Stimulated activated CD4-positive, alpha-beta T cell treated with anti-CD3 and anti-CD28 coated beads, Interleukin-1b, Interleukin-23, amount 100 ng/mL, for 4 hours (primary cell): ENCODE results near the gene INTS3.

ENCODE experiments used
- DNase-seq, 2 donors: peaks; one replicate each; pipeline ENCODE4 v3.0.0-alpha.2; 2020; ENCODE audit warnings: low read depth in 2 of 2

The INTS3 gene

DNA sequence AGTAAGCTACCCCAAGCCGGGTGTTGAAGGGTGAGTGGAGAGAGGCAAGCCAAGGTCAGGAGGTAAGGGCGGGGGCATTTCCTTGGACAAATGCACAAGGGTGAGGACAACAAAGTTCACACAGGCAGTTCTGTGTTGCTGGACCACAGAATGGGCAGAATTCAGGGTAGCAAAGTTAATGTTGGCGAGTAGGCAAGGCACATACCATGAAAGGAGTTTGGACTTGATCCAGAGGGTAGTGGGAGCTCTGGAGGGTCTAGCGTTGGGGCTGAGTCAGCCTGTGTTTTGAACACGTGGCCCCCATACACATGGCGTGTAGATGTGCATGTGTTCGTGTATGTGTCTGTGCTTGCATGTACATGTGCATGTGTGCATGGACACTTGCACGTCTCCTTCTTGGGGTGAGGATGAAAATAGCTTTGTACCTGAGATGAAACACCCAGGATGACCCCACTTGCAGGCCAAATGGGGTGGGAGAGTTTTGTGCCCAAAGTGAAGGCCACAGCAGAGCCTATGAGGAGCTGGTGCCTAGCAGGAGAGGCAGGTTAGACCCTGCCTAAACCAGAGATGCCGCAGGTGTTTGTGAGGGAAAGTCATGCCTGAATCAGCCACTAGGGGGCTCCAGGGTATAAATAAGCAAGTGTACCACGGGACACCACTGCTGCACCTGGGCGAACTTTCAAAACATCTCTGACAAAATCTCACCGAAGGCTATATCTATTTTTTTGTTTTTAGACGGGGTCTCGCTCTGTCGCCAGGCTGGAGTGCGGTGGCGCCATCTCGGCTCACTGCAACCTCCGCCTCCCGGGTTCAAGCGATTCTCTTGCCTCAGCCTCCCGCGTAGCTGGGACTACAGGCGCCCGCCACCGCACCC lies 69.2 kb downstream of the INTS3 start:
- DNase-seq: peak; percentile 73 to 85

DNA sequence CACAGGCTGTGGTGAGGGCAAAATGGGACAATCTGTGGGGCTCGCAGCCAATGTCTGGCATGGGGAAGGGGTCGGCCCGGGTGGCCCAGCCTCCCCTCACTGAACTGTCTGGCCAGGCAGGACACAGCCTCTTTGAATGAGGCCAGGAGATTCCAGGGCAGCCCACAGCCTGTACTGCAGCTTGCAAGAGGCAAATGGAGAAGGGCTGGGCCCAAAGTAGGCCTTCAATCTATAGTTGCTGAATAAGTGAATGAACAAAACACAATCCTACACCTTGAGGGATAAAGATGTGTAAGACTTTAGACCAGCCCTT lies 70.6 kb downstream of the INTS3 start:
- DNase-seq: no peak

DNA sequence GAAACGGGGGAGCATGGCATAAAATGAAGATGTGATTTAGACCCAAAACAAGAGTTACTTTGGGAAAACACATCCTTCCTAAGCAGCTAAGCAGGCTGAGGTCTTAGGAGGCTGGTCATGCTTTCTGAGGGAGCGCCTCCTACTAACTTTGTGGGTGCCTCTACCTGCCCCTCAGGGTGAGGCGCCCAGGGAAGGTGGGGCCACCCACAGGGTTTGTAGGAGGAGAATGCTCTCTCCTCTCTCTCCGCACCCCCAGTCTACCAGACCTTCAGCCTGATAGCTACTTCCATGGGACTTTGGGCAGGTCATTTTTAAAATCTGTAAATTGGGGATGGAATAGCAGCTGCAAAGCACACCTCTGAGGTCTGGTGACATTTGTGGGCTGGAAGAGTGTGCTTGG lies 71.2 kb downstream of the INTS3 start:
- no peak for DNase-seq

DNA sequence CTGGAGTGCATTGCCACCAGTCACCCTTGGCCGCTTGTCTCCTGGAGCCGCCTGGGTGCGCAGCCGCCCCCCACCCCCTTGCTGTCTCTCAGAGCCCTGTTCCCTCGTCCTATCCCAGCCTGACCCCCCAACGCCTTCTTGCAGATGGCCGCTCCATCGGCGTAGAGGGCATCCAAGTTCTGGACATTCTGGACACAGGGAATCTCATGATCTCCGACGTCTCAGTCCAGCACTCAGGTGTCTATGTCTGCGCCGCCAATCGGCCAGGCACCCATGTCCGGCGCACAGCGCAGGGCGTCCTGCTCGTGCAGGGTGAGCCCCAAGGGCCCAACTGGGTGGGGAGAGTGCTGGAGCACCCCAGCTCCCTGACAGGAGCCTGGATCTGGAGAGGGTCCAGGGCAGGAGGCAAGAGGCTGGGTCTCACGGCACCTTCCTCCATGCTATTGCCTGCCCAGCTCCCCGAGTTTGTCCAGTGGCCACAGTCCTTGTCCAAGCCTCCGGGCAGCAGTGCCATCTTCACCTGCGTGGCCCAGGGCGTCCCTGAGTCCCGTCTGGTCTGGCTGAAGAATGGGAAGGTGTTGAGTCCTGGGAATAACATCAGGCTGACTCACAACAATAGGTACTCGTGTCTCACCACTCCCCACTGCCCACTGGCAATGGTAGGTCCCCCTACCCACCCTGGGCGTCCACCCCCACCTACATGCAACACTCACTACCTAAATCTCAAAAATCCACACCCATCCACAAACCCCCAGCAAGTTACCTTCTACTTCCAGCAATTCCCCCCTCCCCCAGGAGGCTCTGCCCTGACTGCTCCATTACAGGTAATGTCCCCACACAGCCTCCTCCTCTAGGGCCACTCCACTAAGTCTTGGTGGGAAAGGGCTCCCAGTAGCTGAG lies 72.0 kb downstream of the INTS3 start:
- DNase-seq: no peak

DNA sequence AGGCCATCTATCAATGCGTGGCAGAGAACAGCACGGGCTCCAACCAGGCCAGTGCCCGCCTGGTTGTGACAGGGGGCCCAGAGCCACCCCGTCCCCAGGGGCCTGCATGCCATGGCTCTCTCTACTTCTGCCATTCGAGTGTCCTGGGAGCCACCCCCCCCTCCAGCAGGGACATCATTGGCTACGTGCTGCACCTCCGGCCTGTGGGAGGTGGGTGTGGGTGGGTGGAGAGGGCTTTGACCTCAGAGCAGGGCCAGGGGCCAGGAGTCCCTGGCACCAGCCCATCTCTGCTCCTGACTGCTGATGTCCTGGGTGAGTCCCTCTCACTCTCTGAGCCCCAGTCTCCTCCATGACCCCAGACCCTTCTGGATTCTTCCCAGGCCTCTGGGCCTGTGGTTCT lies 72.7 kb downstream of the INTS3 start:
- no peak for DNase-seq

DNA sequence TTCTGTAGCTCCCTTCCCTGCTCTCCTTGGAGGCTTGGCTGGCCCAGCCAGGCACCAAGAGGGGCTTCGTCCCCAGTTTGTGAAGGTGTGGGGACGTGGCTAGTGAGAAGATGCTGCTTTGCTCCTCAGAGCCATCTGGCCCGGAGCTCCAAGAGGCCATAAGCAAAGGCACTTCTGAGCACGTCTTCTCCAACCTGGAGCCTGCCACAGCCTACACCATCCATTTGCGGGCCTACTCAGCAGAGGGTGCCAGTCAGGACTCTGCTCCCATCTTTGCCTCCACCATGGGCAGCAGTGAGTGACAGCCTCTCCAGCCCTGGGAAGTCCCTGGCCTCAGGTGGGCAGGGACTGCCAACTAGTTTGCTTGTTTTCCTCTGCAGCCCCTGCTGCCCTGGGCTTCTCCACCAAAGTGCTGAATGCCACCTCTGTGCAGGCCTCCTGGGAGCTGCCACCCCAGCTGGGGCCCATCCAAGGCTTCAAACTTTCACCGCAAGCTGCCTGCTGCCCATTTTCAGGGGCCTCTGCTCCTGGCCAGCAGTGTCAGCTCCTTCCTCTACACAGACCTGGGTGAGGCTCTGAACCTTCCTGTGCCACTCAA lies 73.3 kb downstream of the INTS3 start:
- DNase-seq: no peak

DNA sequence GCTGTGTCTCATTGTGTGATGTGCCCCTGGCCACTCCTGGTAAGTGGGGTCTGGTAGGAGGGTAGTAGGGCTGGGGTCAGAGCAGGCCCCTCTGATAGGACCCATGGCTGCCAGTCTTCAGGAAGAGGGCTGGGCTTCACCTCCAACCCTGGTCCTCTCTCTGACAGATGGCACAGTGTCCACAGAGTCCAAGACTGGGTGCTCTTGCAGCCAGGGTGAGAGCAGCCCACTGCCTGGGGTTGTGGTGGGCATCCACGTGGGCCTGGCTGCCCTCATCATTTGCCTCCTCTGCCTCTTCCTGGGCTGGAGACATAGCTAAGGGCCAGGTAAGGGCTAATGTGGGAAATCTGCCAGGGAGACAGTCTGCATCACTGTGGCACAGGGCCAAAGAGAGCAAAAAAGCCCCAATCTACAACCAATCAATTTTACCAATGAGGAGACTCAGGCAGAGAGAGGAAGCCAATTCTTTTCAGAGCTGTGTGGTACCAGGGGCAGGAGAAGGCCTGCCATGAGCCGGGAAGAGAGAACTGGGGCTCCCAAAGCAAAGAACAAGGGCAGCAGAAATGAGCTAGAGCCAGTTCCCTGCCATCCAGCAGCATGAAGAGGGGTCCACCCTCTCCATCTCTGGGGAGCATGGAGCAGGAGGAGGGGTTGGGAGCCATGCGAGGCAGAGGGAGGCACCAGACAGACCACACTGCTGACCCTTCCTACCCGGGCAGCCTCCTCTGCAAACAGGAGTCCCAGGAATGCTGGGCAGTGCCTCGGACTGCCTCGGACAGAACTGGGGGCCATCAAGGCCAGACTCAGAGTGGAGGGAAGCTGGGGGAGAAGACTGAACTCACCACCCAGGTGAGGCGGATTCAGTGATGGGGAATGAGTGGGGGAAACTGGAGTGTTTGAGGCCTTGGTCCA lies 74.2 kb downstream of the INTS3 start:
- no peak for DNase-seq

DNA sequence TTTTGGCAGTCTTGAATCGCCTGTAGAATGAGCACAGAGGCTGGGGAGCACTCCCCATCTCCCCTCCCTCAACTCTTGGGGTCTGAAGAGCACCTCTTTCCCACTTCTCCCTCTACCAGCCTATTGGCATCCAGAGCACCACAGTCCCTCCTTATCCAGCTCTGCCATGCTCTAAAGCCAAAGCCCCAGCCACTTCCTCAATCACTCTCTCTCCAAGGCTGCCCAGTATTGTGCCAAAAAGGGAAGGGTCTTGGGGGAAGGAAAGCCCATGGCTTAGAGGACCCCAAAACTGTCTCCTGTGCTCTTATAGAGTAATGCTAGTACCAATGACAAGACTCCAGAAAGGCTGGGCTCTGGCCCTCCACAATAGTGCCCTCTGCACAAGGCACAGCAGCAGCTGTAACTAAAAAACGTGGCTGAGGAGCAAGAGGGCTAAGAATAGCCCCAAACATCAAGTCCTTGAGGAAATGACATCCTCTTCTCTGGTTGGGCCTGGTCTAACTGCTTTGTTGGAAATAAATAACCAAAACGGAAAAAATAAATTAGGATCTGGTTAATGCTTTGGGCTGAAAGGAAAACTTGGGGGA lies 75.7 kb downstream of the INTS3 start:
- DNase-seq: no peak

DNA sequence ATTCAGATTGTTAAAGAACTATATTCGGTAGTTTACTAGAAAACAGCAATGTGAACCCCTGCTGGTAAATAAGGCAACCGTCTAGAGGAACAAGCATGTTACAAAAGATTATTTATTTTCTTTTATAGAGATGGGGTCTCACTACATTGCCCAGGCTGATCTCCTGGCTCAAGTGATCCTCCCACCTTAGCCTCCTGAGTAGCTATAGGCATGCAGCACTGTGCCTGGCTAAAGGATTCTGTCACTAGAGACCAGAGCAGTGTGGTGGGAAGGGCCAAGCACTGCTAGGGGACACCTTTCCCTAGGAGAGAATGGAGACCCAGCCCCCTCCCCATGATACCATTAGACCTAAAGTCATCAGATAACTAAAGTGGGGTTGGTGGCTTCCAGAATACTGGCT lies 76.3 kb downstream of the INTS3 start:
- DNase-seq: no peak

DNA sequence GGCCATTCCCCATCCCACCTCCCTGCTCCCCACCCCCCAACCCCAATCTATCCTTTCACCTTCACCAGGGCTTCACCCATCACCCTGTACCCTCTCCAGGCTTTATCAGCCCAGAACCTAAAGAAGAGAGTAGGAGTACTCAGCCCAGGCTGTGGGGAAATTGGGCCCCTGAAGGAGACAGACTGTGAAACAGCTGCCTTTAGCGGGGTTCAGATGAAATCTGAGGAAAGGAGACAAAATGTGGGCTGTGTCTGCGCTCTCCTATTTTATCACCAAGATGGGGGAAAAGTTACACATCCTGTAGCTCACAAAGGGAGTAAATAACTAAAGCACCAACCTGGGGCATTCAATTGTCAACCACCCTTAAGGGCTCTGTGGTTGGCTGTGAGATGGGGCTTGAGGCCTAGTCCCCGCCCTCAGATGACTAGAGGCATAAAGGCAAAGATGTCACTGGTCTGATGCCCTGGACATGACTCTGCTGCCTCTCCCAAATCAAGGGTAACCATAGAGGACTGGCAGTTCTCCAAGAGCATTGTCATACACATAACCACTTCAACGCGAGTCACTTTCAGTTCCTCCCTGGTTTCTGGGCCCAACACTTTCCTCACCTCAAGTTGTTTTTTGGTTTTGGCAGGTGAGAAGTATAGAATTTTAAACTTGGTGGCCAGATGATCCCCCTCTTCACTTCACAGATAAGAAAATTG lies 77.3 kb downstream of the INTS3 start:
- DNase-seq: peak in 1 of 2 donors; percentile 27

DNA sequence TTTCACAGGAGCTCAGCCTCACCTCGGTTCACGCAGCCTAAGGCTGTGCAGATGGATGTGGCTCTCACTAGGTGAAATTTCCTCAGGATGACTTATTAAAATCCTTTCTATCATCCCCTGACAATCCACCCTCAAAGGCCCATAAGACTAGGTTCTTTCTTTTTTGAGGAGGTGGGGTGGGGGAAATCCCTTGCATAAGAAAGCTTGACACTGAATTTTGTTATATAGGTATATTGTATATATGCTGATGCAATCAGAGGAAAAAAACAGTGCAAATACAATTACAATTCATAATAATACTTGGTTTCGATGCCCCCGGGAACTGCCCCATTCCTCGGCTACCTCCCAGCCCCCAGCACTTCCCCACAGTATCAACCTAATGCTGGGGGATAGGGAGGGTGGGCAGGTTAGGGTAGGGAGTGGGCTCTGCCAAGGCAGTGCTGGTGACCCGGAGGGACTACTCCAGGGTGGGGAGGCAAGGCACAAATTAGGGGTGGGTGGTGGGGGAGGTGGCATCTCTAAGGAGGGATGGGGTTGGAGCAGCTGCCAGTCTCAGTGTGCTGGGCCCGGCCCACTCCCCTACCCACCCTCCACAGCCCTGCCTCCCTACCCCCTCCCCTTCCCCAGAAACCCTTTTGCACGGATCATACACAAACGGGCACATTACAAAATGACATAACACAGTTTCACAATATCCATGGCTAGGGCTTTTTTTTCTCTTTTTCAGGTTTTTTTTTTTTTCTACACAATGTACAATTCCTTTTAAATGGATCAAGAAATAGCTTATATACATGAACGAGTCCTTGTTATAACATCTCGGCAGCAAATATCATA lies 78.3 kb downstream of the INTS3 start:
- DNase-seq: no peak

DNA sequence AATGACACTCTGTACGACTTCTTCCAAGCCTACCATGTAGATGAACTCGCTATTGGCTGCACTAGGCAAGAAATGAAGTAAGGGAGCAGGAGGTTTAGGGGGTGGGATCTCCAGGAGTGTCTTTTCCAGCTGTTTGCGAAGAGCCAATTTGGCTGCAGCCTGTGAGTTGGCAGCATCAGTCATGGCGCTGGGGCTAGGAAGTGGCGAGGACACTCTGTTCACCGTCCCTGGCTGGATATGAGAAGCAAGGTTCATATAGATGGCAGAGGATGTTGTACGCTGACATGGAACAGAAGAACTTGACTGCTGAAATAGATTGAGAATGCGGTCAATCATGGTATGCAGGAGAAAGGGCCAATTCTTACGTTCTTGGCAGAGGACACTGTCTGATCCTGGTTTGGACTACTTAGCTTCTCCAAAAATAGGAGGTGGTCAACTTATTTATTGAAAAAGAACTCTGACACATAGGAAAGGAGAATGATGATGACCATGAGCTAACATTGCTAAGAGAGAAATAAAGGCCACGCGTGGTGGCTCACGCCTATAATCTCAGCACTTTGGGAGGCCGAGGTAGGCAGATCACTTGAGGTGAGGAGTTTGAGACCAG lies 88.5 kb downstream of the INTS3 start:
- DNase-seq: no peak

DNA sequence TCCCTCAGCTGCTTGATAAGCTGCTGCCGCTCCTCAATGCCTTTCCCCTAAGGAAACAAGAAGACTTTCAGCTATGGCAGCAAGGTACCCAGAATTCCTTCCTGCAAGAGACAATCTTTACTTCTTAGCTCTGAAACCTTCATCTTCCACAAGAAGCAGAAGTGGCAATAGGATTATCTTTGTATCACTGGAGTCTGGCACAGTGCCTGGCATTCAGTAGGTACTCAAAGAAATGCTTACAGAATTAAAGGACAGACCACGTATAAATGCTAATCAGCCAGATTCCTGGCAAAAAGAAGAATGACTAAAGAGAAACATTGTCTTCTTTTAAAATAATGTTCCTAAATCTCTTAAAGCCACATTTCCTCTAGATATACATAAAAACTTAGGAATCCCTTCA lies 91.0 kb downstream of the INTS3 start:
- no peak for DNase-seq
